H1 (cell line): Measurements from ENCODE around the gene SNAPC1. TPM values are rescaled to one million over a fixed set of nuclear protein-coding genes. Genes with fewer than 3 reads are reported as not detected.

Experiments
- CTCF ChIA-PET: fragments of 300-600 bp; sonication (Branson Sonifier 250); formaldehyde crosslinking; loops from one replicate; lab custom pipeline; 2021; ENCODE audit not compliant: partially characterized antibody; lab: Charles Lee
- POLR2A ChIA-PET: fragments of 300-600 bp; sonication (Branson Sonifier 250); formaldehyde crosslinking; loops from one replicate; lab custom pipeline; 2021; ENCODE audit warnings: inconsistent platforms; ENCODE audit not compliant: partially characterized antibody; lab: Charles Lee
- DNase-seq, 2 experiments: peaks; one replicate each; pipeline versions ENCODE4 v3.0.0 to v3.0.0-alpha.2; 2010 to 2022; ENCODE audit warnings: low spot score in 2 of 2, low read depth in 1 of 2, mixed read lengths in 1 of 2
- FAIRE-seq: peaks from 2 replicates; lab custom pipeline; 2011; peaks lifted over from hg19 to GRCh38; lab: Jason Lieb, UNC
- H2AFZ ChIP-seq: 2 replicates; pipeline ENCODE4 v1.8.1; 2012; ENCODE audit warnings: low read length, inconsistent platforms
- H2AK5ac ChIP-seq: 2 replicates; pipeline ENCODE4 v1.6.1; 2013; ENCODE audit warnings: low read depth, low read length
- H2BK120ac ChIP-seq: replicated peaks from 2 replicates; pipeline ENCODE3; 2013; ENCODE audit warnings: low read depth, low read length, inconsistent platforms
- H2BK12ac ChIP-seq: 2 replicates; pipeline ENCODE4 v1.6.1; 2013; ENCODE audit warnings: low read depth, low read length
- H2BK15ac ChIP-seq: 2 replicates; pipeline ENCODE4 v1.6.1; 2013; ENCODE audit warnings: low read length
- H2BK20ac ChIP-seq: 2 replicates; pipeline ENCODE4 v1.6.1; 2013; ENCODE audit warnings: low read length
- H2BK5ac ChIP-seq: 2 replicates; pipeline ENCODE4 v1.6.1; 2013; ENCODE audit warnings: low read depth, low read length
- H3K14ac ChIP-seq: 2 replicates; pipeline ENCODE4 v1.6.1; 2013; ENCODE audit warnings: inconsistent platforms; ENCODE audit not compliant: insufficient read length
- H3K18ac ChIP-seq: 2 replicates; pipeline ENCODE4 v1.6.1; 2013; ENCODE audit warnings: low read length; ENCODE audit errors: extremely low read depth
- H3K23ac ChIP-seq: 2 replicates; pipeline ENCODE4 v1.6.1; 2013; ENCODE audit warnings: inconsistent platforms; ENCODE audit not compliant: insufficient read length
- H3K23me2 ChIP-seq: 2 replicates; pipeline ENCODE4 v1.6.1; 2013; ENCODE audit warnings: low read depth, low read length
- H3K27ac ChIP-seq: 2 replicates; pipeline ENCODE4 v1.6.1; 2011; ENCODE audit warnings: low read depth, low read length, inconsistent platforms
- H3K27me3 ChIP-seq, 4 experiments: replicated peaks in 1 of 4; 1 replicate in 1 of 4; 2 replicates in 3 of 4; pipeline versions ENCODE4 v1.6.1 to v1.8.1; 2011 to 2013; ENCODE audit warnings: low read length in 3 of 4, mild to moderate bottlenecking in 3 of 4, inconsistent platforms in 2 of 4, mixed read lengths in 2 of 4, moderate library complexity in 1 of 4; ENCODE audit not compliant: control insufficient read depth in 3 of 4, insufficient read depth in 3 of 4; ENCODE audit errors: extremely low read depth in 1 of 4
- H3K36me3 ChIP-seq, 4 experiments: 2 replicates each; pipeline versions ENCODE4 v1.6.1 to v1.8.1; 2011 to 2013; ENCODE audit warnings: mild to moderate bottlenecking in 4 of 4, low read length in 3 of 4, moderate library complexity in 2 of 4, control low read depth in 1 of 4, inconsistent platforms in 1 of 4; ENCODE audit not compliant: insufficient read depth in 4 of 4, control insufficient read depth in 2 of 4
- H3K4ac ChIP-seq: replicated peaks from 2 replicates; pipeline ENCODE3; 2013; ENCODE audit warnings: low read length, low read depth, mixed read lengths, inconsistent platforms; ENCODE audit not compliant: insufficient read length
- H3K4me1 ChIP-seq, 4 experiments: replicated peaks in 1 of 4; 1 replicate in 1 of 4; 2 replicates in 3 of 4; pipeline versions ENCODE4 v1.6.1 to v1.8.1; 2011 to 2013; ENCODE audit warnings: low read length in 3 of 4, inconsistent platforms in 2 of 4, mixed read lengths in 1 of 4; ENCODE audit not compliant: insufficient read depth in 4 of 4, control insufficient read depth in 3 of 4
- H3K4me2 ChIP-seq, 2 experiments: 2 replicates each; pipeline versions ENCODE4 v1.6.1 to v1.8.1; 2011 to 2013; ENCODE audit warnings: low read depth in 2 of 2, low read length in 2 of 2, control low read depth in 1 of 2, inconsistent platforms in 1 of 2, mild to moderate bottlenecking in 1 of 2; ENCODE audit not compliant: insufficient read depth in 1 of 2
- H3K4me3 ChIP-seq, 4 experiments: fragments of 200-600, 300-600 bp in 1 of 4; sonication (generic), shearing (Covaris generic), sonication (Bioruptor Twin) in 1 of 4; 2 replicates each; pipeline versions ENCODE4 v1.5.1 to v1.8.1; 2011 to 2016; ENCODE audit warnings: low read length in 4 of 4, low read depth in 3 of 4, control low read depth in 2 of 4, inconsistent platforms in 2 of 4, mild to moderate bottlenecking in 2 of 4, mixed read lengths in 1 of 4, moderate library complexity in 1 of 4; ENCODE audit not compliant: insufficient read depth in 2 of 4; ENCODE audit errors: extremely low read depth in 1 of 4
- H3K56ac ChIP-seq: replicated peaks from 2 replicates; pipeline ENCODE3; 2013; ENCODE audit warnings: low read depth, mild to moderate bottlenecking, mixed read lengths, low read length, inconsistent platforms; ENCODE audit not compliant: insufficient read length
- H3K79me1 ChIP-seq: 2 replicates; pipeline ENCODE4 v1.6.1; 2013; ENCODE audit warnings: low read depth, low read length, control low read depth
- H3K79me2 ChIP-seq, 2 experiments: 2 replicates each; pipeline versions ENCODE4 v1.6.1 to v1.8.1; 2012 to 2013; ENCODE audit warnings: low read length in 2 of 2, mild to moderate bottlenecking in 2 of 2, inconsistent platforms in 1 of 2; ENCODE audit not compliant: insufficient read depth in 2 of 2, control insufficient read depth in 1 of 2
- H3K9ac ChIP-seq, 4 experiments: replicated peaks in 1 of 4; 1 replicate in 1 of 4; 2 replicates in 3 of 4; pipeline versions ENCODE4 v1.6.1 to v1.8.1; 2011 to 2013; ENCODE audit warnings: low read depth in 3 of 4, low read length in 3 of 4, control low read depth in 2 of 4, mild to moderate bottlenecking in 2 of 4, moderate library complexity in 2 of 4, inconsistent platforms in 1 of 4; ENCODE audit errors: extremely low read depth in 1 of 4
- H3K9me3 ChIP-seq, 2 experiments: 2 replicates each; pipeline versions ENCODE4 v1.6.1 to v1.8.1; 2012 to 2013; ENCODE audit warnings: mild to moderate bottlenecking in 2 of 2, moderate library complexity in 2 of 2, control low read depth in 1 of 2, inconsistent platforms in 1 of 2, low read depth in 1 of 2, low read length in 1 of 2, mixed read lengths in 1 of 2; ENCODE audit not compliant: insufficient read depth in 2 of 2
- H4K20me1 ChIP-seq, 2 experiments: replicated peaks in 1 of 2; 2 replicates each; pipeline versions ENCODE3 to v1.8.1; 2011 to 2013; ENCODE audit warnings: inconsistent platforms in 2 of 2, low read length in 2 of 2, mild to moderate bottlenecking in 1 of 2; ENCODE audit not compliant: insufficient read depth in 2 of 2, control insufficient read depth in 1 of 2
- H4K5ac ChIP-seq: 2 replicates; pipeline ENCODE4 v1.6.1; 2013; ENCODE audit warnings: low read length, low read depth, mixed read lengths, inconsistent platforms; ENCODE audit not compliant: insufficient read length
- H4K8ac ChIP-seq: 2 replicates; pipeline ENCODE4 v1.8.0; 2013; ENCODE audit warnings: mild to moderate bottlenecking, moderate library complexity, low read length, inconsistent platforms; ENCODE audit not compliant: insufficient read depth; ENCODE audit errors: extremely low read depth
- H4K91ac ChIP-seq: replicated peaks from 2 replicates; pipeline ENCODE3; 2013; ENCODE audit warnings: low read length, mixed read lengths, inconsistent platforms; ENCODE audit not compliant: insufficient read length
- BRCA1 ChIP-seq: IDR thresholded peaks from 2 replicates; pipeline ENCODE4 v1.6.1; 2012; ENCODE audit warnings: low read depth, low read length, improper control_type of control experiment
- CEBPB ChIP-seq: IDR thresholded peaks from 2 replicates; pipeline ENCODE4 v1.6.1; 2012; ENCODE audit warnings: low read depth, low read length
- JUN ChIP-seq: IDR thresholded peaks from 2 replicates; pipeline ENCODE4 v1.6.1; 2011; ENCODE audit warnings: low read depth, mild to moderate bottlenecking, improper control_type of control experiment, low read length
- PHF8 ChIP-seq: fragments of 200-600 bp; sonication (generic); conservative IDR thresholded peaks from 2 replicates; pipeline ENCODE4 v1.7.1; 2012; ENCODE audit warnings: low read depth, mild to moderate bottlenecking, inconsistent platforms, low read length, moderate library complexity
- RBBP5 ChIP-seq: IDR thresholded peaks from 2 replicates; pipeline ENCODE4 v1.7.1; 2012; ENCODE audit warnings: low read depth, mild to moderate bottlenecking, inconsistent platforms, low read length, moderate library complexity, borderline replicate concordance
- RNF2 ChIP-seq: fragments of 200-900, 300-1000 bp; sonication (generic); IDR thresholded peaks from 2 replicates; pipeline ENCODE4 v1.7.1; 2016; ENCODE audit warnings: borderline replicate concordance, low read depth, mild to moderate bottlenecking, antibody characterized with exemption, low read length; ENCODE audit not compliant: poor library complexity, severe bottlenecking; ENCODE audit errors: missing control alignments
- SRF ChIP-seq: IDR thresholded peaks from 2 replicates; pipeline ENCODE4 v1.6.1; 2011; ENCODE audit warnings: mild to moderate bottlenecking, low read depth, low read length, moderate library complexity
- SUZ12 ChIP-seq: fragments of 200-600 bp; sonication (generic); IDR thresholded peaks from 2 replicates; pipeline ENCODE4 v1.6.1; 2012; ENCODE audit warnings: mild to moderate bottlenecking, inconsistent platforms, low read length, moderate library complexity, mixed read lengths
- TAF1 ChIP-seq: IDR thresholded peaks from 2 replicates; pipeline ENCODE4 v1.6.1; 2011; ENCODE audit warnings: mild to moderate bottlenecking, low read depth, low read length
- TAF7 ChIP-seq: optimal IDR thresholded peaks from 2 replicates; pipeline ENCODE3; 2011; ENCODE audit warnings: low read depth, mild to moderate bottlenecking, inconsistent platforms, low read length, moderate library complexity, borderline replicate concordance
- polyA plus RNA-seq, 7 experiments: library from polyadenylated mRNA; depleted of rRNA in 3 of 7; stranded (reverse) in 5 of 7; unstranded in 2 of 7; fragments of >200 nt in 5 of 7; fragments of 200-250 nt in 2 of 7; gene quantifications; 1 replicate in 5 of 7; 2 replicates in 1 of 7; 4 replicates in 1 of 7; pipeline versions ENCODE4 v1.2.1 to v1.2.3, GENCODE V29; 2011 to 2013; ENCODE audit warnings: missing spikeins in 2 of 7, mixed read lengths in 2 of 7
- total RNA-seq: library from RNA; stranded (reverse); fragmentation: NEBNext Ultra II Directional; extraction: Animal tissue kit (Norgen Biotek cat#: 25700); gene quantifications from 2 replicates; pipeline ENCODE4 v1.2.1, GENCODE V29; 2021
- TF ChIP-seq, protein P1 (sequence below): IDR thresholded peaks from 2 replicates; pipeline ENCODE4 v1.6.1; 2012; ENCODE audit warnings: inconsistent platforms

The SNAPC1 gene
- total and polyA plus RNA-seq, 2 of the 8 experiments (the other 6 are each of a cell fraction or from before 2014, with no cell fraction given): 5.8 to 11.1 TPM

DNA sequence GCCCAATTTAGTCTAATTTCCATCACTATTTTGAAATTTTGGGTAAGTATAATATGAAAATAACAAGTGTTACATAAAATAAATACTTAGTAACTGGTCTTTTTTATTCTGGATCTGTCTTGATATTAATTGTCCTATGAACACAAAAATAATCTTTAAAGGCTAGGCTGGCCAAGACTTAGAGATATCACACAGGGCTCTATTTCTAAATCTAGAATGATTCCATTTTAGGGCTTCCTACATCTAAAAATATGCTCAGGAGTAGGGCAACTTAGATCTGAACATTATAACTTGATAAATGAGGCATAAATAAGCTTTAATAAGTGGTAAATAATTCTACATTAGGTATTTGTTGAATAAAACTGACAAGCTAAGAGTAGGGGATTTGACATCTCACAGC is 23.1 kb upstream of the SNAPC1 start:
- H2BK5ac ChIP-seq: no peak overlapping the region
- no peak overlapping the region for H3K56ac ChIP-seq
- H2BK12ac ChIP-seq: no peak overlapping the region
- no peak for DNase-seq
- H2BK15ac ChIP-seq: no peak overlapping the region
- no peak overlapping the region for H3K9ac ChIP-seq
- peaks cover 0 to 8% of the 10 kb centered on the region in 2 experiments; a peak in 1 of 4 replicates for H3K79me2 ChIP-seq
- no peaks in the 10 kb centered on the region for H3K9me3 ChIP-seq
- H3K23me2 ChIP-seq: no peaks in the 10 kb centered on the region
- H4K20me1 ChIP-seq: peaks cover 0 to 2% of the 10 kb centered on the region in 2 experiments
- H4K5ac ChIP-seq: no peak overlapping the region
- no peaks in the 10 kb centered on the region for H3K4me1 ChIP-seq
- no peak overlapping the region for H3K4ac ChIP-seq
- H3K23ac ChIP-seq: no peak overlapping the region
- H3K79me1 ChIP-seq: peaks cover 3% of the 10 kb centered on the region; the same call in 1 of the 2 replicates
- no peak overlapping the region for H4K91ac ChIP-seq
- no peak overlapping the region for H2AFZ ChIP-seq
- no peak overlapping the region for H2AK5ac ChIP-seq
- no peaks in the 10 kb centered on the region for H3K27me3 ChIP-seq
- H4K8ac ChIP-seq: no peak overlapping the region
- H3K4me2 ChIP-seq: no peak overlapping the region
- ChIA-PET CTCF (interaction anchor here (1.0 to 1.4 kb wide), 3 partner anchors 9 to 37 kb away, joined by 3 read pairs; no protein-coding TSS in a partner anchor), POLR2A (interaction anchor here (1.5 to 2.9 kb wide), 2 partner anchors 10 to 23 kb away, joined by 4 to 12 read pairs; partner anchors contain the start of gene SNAPC1)
- FAIRE-seq: no peak
- peaks cover 21 to 96% (median 73%) of the 10 kb centered on the region in 4 experiments for H3K36me3 ChIP-seq
- H3K4me3 ChIP-seq: no peak overlapping the region
- no peak overlapping the region for H2BK120ac ChIP-seq
- no peak overlapping the region for H2BK20ac ChIP-seq
- no peak overlapping the region for H3K18ac ChIP-seq
- H3K14ac ChIP-seq: no peak overlapping the region
- TF ChIP-seq CEBPB (no peak), RNF2 (no peak), SRF (no peak), PHF8 (no peak), JUN (no peak), SUZ12 (no peak), RBBP5 (no peak), TAF7 (no peak), BRCA1 (no peak), TAF1 (no peak)
- TF ChIP-seq, protein P1, sequence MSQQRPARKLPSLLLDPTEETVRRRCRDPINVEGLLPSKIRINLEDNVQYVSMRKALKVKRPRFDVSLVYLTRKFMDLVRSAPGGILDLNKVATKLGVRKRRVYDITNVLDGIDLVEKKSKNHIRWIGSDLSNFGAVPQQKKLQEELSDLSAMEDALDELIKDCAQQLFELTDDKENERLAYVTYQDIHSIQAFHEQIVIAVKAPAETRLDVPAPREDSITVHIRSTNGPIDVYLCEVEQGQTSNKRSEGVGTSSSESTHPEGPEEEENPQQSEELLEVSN: no peak
- H3K27ac ChIP-seq: no peak overlapping the region
